ENCODE results near the gene GNG2.

GRCh38 chr14:51950007-51950406, 89.6 kb downstream of the GNG2 start:
- TF ChIP-seq CTCF (IDR thresholded peaks at IDR 0.05) = no peak
- TF ChIP-seq POLR2A (IDR thresholded peaks at IDR 0.05) = no peak

Data from uterus (tissue), 2 donors.